Measurements from ENCODE around the gene SMAD3.

DNA sequence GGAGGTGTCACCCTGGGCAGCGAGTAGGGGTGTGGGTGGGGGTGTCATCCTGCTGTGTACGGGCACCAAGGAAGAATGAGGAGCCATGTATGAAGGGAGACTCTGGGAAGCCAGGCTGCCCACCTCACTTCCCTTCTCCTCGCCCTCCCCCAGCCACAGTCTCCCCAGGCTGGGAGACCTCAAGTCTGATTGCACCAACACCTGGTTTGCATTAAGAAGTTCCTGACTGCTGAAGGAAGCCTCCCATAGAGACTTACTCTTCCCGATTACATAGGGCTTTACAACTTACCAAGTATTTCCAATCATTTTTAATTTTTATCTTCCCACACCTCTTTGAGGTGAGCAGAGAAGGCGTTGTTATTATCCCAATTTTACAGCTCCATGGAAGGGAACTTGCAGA lies 29.5 kb upstream of the SMAD3 start:
- TF ChIP-seq ZNF274 (IDR thresholded peaks at IDR 0.05; ENCODE audit: low read depth, low read length) (no peak), YY1 (IDR thresholded peaks at IDR 0.05; ENCODE audit: insufficient read depth, insufficient read length) (no peak)
